Activated CD4-positive, CD25-positive, alpha-beta regulatory T cell treated with anti-CD3 and anti-CD28 coated beads, Interleukin-2, amount 50 U/mL, for 16 hours (primary cell): ENCODE data around the gene C8B.

Experiments used
- DNase-seq: peaks from one replicate; pipeline ENCODE4 v3.0.0-alpha.2; 2020; ENCODE audit warnings: low read depth, low spot score

C8B gene

GRCh38 chr1:56972976-56973375 lies 7.2 kb upstream of the C8B start:
- DNase-seq, result no peak

GRCh38 chr1:56970280-56970679 lies 4.5 kb upstream of the C8B start:
- DNase-seq, result no peak

GRCh38 chr1:56968878-56969495 lies 3.2 kb upstream of the C8B start:
- DNase-seq, result no peak

GRCh38 chr1:56967900-56968832 lies 2.4 kb upstream of the C8B start:
- no peak for DNase-seq

- no peak for DNase-seq
These were observed 1.5 kb upstream of the C8B start for GRCh38 chr1:56967355-56967754.

- DNase-seq, result no peak
These were observed 834 bp upstream of the C8B start for GRCh38 chr1:56966698-56966999.

GRCh38 chr1:56965191-56965590 lies 624 bp downstream of the C8B start:
- DNase-seq, result no peak

GRCh38 chr1:56964349-56965017 lies 1.3 kb downstream of the C8B start:
- no peak for DNase-seq

- DNase-seq, result no peak
These were observed 2.1 kb downstream of the C8B start for GRCh38 chr1:56963667-56964066.

GRCh38 chr1:56961426-56961825 lies 4.4 kb downstream of the C8B start:
- DNase-seq, result no peak

- no peak for DNase-seq
These were observed 7.3 kb downstream of the C8B start for GRCh38 chr1:56958526-56958925.

GRCh38 chr1:56957931-56958330 lies 7.9 kb downstream of the C8B start:
- DNase-seq, result no peak

GRCh38 chr1:56954664-56955063 lies 11.2 kb downstream of the C8B start:
- no peak for DNase-seq

- DNase-seq, result no peak
These were observed 12.4 kb downstream of the C8B start for GRCh38 chr1:56953386-56953785.

- no peak for DNase-seq
These were observed 13.3 kb downstream of the C8B start for GRCh38 chr1:56952501-56952900.

GRCh38 chr1:56948403-56949023 lies 17.3 kb downstream of the C8B start:
- DNase-seq, result no peak

GRCh38 chr1:56940039-56940438 lies 25.8 kb downstream of the C8B start:
- DNase-seq, result no peak

- no peak for DNase-seq
These were observed 26.6 kb downstream of the C8B start for GRCh38 chr1:56939209-56939608.

- DNase-seq, result no peak
These were observed 27.2 kb downstream of the C8B start for GRCh38 chr1:56938646-56939045.

GRCh38 chr1:56934430-56935060 lies 31.3 kb downstream of the C8B start:
- no peak for DNase-seq

GRCh38 chr1:56933606-56934005 lies 32.2 kb downstream of the C8B start:
- no peak for DNase-seq

- DNase-seq, result no peak
These were observed 32.7 kb downstream of the C8B start for GRCh38 chr1:56933161-56933560.
